Vagina (tissue), 2 donors: ENCODE results near the gene NBPF4.
"Not testable (repeated sequence)": the region's sequence is repeated elsewhere in the genome, so short reads cannot be mapped to it uniquely, and the experiment has no call there.

Experiments
- POLR2A ChIP-seq, 2 donors: fragments of 450-650 bp; IDR thresholded peaks; one replicate each; pipeline ENCODE4 v1.6.1; 2017; ENCODE audit warnings: antibody characterized with exemption in 2 of 2, mild to moderate bottlenecking in 2 of 2, moderate library complexity in 2 of 2
- POLR2AphosphoS5 ChIP-seq, 2 donors: sonication (generic); formaldehyde crosslinking; IDR thresholded peaks; one replicate each; pipeline ENCODE4 v1.9.0; 2017; ENCODE audit warnings: antibody characterized with exemption in 2 of 2, mild to moderate bottlenecking in 2 of 2, low read depth in 1 of 2; ENCODE audit not compliant: insufficient read depth in 1 of 2
- TF ChIP-seq, protein P1 (sequence below), 3 experiments: fragments of 450-650 bp in 2 of 3; fragments of 200-600 bp in 1 of 3; sonication (generic) in 1 of 3; IDR thresholded peaks; one replicate each; pipeline ENCODE4 v1.5.1; 2017 to 2019; ENCODE audit warnings: antibody characterized with exemption in 3 of 3, mild to moderate bottlenecking in 2 of 3, moderate library complexity in 2 of 3

GRCh38 chr1:108223226-108223625, 20.6 kb downstream of the NBPF4 start:
- TF ChIP-seq, protein P1, sequence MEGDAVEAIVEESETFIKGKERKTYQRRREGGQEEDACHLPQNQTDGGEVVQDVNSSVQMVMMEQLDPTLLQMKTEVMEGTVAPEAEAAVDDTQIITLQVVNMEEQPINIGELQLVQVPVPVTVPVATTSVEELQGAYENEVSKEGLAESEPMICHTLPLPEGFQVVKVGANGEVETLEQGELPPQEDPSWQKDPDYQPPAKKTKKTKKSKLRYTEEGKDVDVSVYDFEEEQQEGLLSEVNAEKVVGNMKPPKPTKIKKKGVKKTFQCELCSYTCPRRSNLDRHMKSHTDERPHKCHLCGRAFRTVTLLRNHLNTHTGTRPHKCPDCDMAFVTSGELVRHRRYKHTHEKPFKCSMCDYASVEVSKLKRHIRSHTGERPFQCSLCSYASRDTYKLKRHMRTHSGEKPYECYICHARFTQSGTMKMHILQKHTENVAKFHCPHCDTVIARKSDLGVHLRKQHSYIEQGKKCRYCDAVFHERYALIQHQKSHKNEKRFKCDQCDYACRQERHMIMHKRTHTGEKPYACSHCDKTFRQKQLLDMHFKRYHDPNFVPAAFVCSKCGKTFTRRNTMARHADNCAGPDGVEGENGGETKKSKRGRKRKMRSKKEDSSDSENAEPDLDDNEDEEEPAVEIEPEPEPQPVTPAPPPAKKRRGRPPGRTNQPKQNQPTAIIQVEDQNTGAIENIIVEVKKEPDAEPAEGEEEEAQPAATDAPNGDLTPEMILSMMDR (IDR thresholded peaks at IDR 0.05): not testable (repeated sequence)
- not testable (repeated sequence) for TF ChIP-seq POLR2AphosphoS5 (IDR thresholded peaks at IDR 0.05; ENCODE audit: insufficient read depth in 1 of 2, low read depth in 1 of 2); POLR2A (IDR thresholded peaks at IDR 0.05)
